ENCODE results near the gene LRRN2.

LRRN2 gene

GRCh38 chr1:204624631-204625216 lies 60.8 kb downstream of the LRRN2 start:
- Mint-ChIP-seq H3K36me3 (ENCODE audit: low read depth) (no peaks in the 10 kb centered on the region), H3K27ac (no peak overlapping the region), H3K4me1 (ENCODE audit: low read depth) (no peaks in the 10 kb centered on the region), H3K9me3 (no peaks in the 10 kb centered on the region), H3K4me3 (no peak overlapping the region), H3K27me3 (no peaks in the 10 kb centered on the region)
- DNase-seq = no peak

GRCh38 chr1:204623894-204624361 lies 61.6 kb downstream of the LRRN2 start:
- Mint-ChIP-seq H3K4me1 (ENCODE audit: low read depth) (no peaks in the 10 kb centered on the region), H3K27ac (no peak overlapping the region), H3K9me3 (no peaks in the 10 kb centered on the region), H3K4me3 (no peak overlapping the region), H3K27me3 (no peaks in the 10 kb centered on the region), H3K36me3 (ENCODE audit: low read depth) (no peaks in the 10 kb centered on the region)
- DNase-seq = no peak

GRCh38 chr1:204623365-204623893 lies 62.1 kb downstream of the LRRN2 start:
- no peak overlapping the region for H3K4me3 Mint-ChIP-seq
- no peak for DNase-seq
- no peaks in the 10 kb centered on the region for H3K4me1 Mint-ChIP-seq (ENCODE audit: low read depth)
- H3K9me3 Mint-ChIP-seq = no peaks in the 10 kb centered on the region
- H3K36me3 Mint-ChIP-seq (ENCODE audit: low read depth) = no peaks in the 10 kb centered on the region
- H3K27ac Mint-ChIP-seq = no peak overlapping the region
- H3K27me3 Mint-ChIP-seq = no peaks in the 10 kb centered on the region

- no peak overlapping the region for H3K27ac Mint-ChIP-seq
- no peaks in the 10 kb centered on the region for H3K4me1 Mint-ChIP-seq (ENCODE audit: low read depth)
- no peak for DNase-seq
- no peaks in the 10 kb centered on the region for H3K27me3 Mint-ChIP-seq
- no peak overlapping the region for H3K4me3 Mint-ChIP-seq
- no peaks in the 10 kb centered on the region for H3K36me3 Mint-ChIP-seq (ENCODE audit: low read depth)
- no peaks in the 10 kb centered on the region for H3K9me3 Mint-ChIP-seq
Observed at GRCh38 chr1:204621996-204622395, 63.5 kb downstream of the LRRN2 start.

DNA sequence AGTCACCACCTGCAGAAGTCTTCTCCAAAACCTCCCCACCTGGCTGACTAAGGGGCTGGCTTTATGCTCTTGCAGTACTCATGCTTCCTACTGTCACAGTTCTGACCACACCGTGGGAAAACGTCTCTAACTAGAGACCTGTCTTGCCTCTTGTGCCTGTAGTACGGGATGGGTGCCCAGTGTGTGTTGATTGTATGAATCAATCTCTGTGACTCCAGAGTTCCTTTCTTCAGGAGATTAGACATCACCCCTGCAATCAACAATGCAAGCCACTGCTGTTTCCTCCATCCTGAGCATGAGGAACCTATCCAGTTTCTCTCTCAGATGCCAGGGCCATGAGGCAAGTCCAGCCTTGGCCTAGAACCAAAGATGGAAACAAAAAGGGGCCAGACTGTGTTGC lies 64.1 kb downstream of the LRRN2 start:
- no peak overlapping the region for H3K27ac Mint-ChIP-seq

DNA sequence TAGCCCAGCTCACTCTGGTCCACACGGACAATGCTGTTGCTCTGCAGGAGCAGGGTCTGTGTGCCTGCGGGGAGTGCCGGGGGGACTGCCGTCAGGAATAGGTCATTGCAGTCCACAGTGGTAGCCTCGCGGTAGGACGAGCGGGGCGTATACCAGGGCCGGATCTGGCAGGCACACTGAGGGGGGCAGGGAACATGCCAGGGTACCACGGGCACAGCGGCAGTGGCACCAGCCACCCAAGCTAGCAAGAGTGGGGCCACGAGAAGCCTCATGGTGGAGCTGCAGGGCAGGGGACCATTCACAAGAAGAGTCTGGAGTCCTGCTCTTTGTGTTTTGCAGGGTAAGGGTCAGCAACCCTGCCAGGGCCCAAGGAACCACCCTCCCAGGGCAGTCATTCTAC lies 65.8 kb downstream of the LRRN2 start:
- Mint-ChIP-seq H3K4me3 (no peak overlapping the region), H3K4me1 (ENCODE audit: low read depth) (no peaks in the 10 kb centered on the region), H3K9me3 (no peaks in the 10 kb centered on the region), H3K27me3 (no peaks in the 10 kb centered on the region), H3K36me3 (ENCODE audit: low read depth) (no peaks in the 10 kb centered on the region), H3K27ac (no peak overlapping the region)
- DNase-seq = no peak

More for the DNA sequence above, 64.1 kb downstream of the LRRN2 start:
- H3K27me3 Mint-ChIP-seq = no peaks in the 10 kb centered on the region
- H3K4me1 Mint-ChIP-seq (ENCODE audit: low read depth) = no peaks in the 10 kb centered on the region
- H3K9me3 Mint-ChIP-seq = no peaks in the 10 kb centered on the region
- no peak overlapping the region for H3K4me3 Mint-ChIP-seq
- no peak for DNase-seq
- H3K36me3 Mint-ChIP-seq (ENCODE audit: low read depth) = no peaks in the 10 kb centered on the region

DNA sequence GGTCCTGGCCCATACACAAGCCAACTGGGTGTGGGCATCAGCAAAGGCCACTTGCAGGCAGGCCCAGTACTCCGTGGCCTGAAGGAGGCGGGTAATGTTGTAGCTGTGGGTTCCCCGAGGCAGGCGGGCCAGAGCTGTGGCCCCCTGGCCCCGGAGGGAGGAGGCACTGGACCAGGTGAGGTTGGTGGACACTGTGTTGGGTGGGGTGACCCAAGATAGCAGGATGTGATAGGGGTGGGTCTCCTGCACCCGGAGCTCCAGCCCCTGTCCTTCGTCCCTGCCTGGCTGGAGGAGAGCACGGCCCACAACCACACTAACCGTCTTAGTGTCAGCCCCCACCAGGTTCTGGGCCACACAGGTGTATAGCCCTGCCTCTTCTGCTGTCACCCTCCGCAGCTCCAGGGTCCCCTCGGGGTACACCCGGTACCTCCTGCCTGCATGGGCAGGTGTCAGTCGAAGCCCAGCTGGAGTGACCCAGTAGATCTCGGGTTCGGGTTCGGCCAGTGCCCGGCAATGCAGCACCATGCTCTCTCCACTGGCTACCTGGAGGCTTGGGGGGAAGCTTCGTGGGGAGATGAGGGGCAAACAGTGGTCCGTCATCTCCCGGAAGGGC lies 67.3 kb downstream of the LRRN2 start:
- Mint-ChIP-seq H3K9me3 (no peaks in the 10 kb centered on the region), H3K27ac (no peak overlapping the region), H3K27me3 (no peaks in the 10 kb centered on the region), H3K36me3 (ENCODE audit: low read depth) (no peaks in the 10 kb centered on the region), H3K4me1 (ENCODE audit: low read depth) (no peaks in the 10 kb centered on the region), H3K4me3 (no peak overlapping the region)
- DNase-seq = no peak

DNA sequence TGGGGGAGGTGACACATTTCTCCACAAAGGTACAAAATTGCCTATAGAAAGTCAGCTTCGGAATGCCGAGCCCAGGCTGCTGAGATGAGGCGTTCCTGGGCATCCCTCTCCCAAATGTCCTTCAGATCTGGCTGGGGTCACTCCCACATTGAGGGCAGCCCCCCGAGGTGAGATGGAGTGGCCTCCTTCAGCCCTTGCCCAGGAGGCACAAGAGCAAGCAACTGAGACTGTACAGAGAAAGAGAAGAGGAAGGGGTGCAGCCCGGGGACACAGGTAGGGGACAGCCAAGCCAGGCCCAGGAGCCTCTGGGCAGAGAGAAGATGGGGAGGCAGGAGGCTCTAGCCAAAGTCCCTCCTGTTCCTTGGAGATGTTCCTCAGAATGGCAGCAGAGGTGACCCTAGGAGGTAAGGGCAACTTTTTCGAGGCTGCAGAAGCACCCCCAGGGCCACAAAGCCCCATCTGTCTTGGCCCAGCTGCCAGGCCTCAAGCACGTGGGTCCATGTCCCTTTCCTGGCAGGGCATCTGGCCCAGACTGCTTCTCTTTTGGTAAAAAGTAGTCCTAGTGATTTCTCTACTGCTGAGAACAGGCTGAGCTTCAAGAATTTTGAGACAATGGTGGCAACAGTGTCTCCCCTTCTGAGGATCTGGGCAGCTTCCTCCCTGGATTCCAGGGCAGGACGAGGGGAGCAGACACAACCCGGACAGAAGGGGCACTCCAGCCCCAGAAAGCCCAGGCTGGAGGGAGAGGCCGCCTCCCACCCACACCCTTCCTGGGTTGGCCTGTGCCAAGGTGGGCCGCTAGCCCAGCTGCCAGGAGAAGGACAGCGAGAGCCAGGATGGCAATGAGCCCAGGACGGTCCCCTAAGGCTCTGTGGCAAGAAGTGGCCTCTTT lies 68.0 kb downstream of the LRRN2 start:
- Mint-ChIP-seq H3K27ac (no peak overlapping the region), H3K9me3 (no peaks in the 10 kb centered on the region), H3K4me3 (no peak overlapping the region), H3K4me1 (ENCODE audit: low read depth) (no peaks in the 10 kb centered on the region), H3K36me3 (ENCODE audit: low read depth) (no peaks in the 10 kb centered on the region), H3K27me3 (no peaks in the 10 kb centered on the region)
- DNase-seq = no peak

DNA sequence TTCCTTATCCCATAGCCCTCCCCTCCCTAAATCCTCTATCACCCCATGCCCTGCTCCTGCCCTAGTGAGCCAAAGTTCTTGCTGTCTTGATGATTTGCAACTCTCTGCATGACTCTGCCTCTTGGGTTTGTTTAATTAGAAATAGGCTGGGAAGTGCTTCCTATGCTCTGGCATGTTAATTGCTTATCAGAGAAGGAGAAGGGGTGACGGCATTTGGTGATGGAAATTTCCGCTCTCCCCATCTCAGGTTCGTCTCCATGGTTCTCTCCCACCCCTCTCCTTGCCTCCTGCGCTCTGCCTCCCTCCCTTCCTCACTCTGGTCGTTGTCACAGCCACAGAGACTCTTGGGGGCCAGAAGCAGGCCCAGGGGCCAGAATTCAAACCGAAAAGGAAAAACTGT lies 68.9 kb downstream of the LRRN2 start:
- no peaks in the 10 kb centered on the region for H3K9me3 Mint-ChIP-seq
- H3K4me3 Mint-ChIP-seq = no peak overlapping the region
- no peak for DNase-seq
- H3K27me3 Mint-ChIP-seq = no peaks in the 10 kb centered on the region
- no peak overlapping the region for H3K27ac Mint-ChIP-seq
- H3K36me3 Mint-ChIP-seq (ENCODE audit: low read depth) = no peaks in the 10 kb centered on the region
- no peaks in the 10 kb centered on the region for H3K4me1 Mint-ChIP-seq (ENCODE audit: low read depth)

DNA sequence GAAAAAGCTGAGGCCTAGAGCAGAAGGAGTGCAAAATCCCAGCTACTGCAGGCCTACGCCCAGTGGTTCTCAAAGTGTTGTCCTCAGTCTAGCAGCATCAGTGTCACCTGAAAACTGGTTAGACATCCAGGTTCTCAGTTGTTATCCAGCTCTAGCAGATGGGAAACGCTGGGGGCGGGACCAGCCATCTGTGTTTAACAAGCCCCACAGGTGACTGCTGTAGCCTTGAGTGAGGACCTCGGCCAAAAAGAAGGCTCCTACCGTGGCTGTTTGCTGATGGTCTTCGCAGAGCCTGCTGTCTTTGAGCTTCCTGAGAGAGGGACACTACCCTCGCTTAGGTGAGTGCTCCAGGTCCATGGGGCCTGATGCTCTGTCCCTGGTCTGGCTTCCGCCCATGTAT lies 69.7 kb downstream of the LRRN2 start:
- no peaks in the 10 kb centered on the region for H3K4me1 Mint-ChIP-seq (ENCODE audit: low read depth)
- no peak for DNase-seq
- H3K9me3 Mint-ChIP-seq = no peaks in the 10 kb centered on the region
- H3K27me3 Mint-ChIP-seq = no peaks in the 10 kb centered on the region
- no peaks in the 10 kb centered on the region for H3K36me3 Mint-ChIP-seq (ENCODE audit: low read depth)
- H3K4me3 Mint-ChIP-seq = no peak overlapping the region
- H3K27ac Mint-ChIP-seq = no peak overlapping the region

GRCh38 chr1:204613636-204614035 lies 71.9 kb downstream of the LRRN2 start:
- no peaks in the 10 kb centered on the region for H3K36me3 Mint-ChIP-seq (ENCODE audit: low read depth)
- DNase-seq = no peak
- no peaks in the 10 kb centered on the region for H3K9me3 Mint-ChIP-seq
- no peak overlapping the region for H3K4me3 Mint-ChIP-seq
- H3K27me3 Mint-ChIP-seq = no peaks in the 10 kb centered on the region
- H3K27ac Mint-ChIP-seq = no peak overlapping the region
- H3K4me1 Mint-ChIP-seq (ENCODE audit: low read depth) = no peaks in the 10 kb centered on the region

- no peaks in the 10 kb centered on the region for H3K9me3 Mint-ChIP-seq
- no peaks in the 10 kb centered on the region for H3K4me1 Mint-ChIP-seq (ENCODE audit: low read depth)
- no peak for DNase-seq
- no peak overlapping the region for H3K4me3 Mint-ChIP-seq
- no peaks in the 10 kb centered on the region for H3K36me3 Mint-ChIP-seq (ENCODE audit: low read depth)
- H3K27me3 Mint-ChIP-seq = no peaks in the 10 kb centered on the region
- H3K27ac Mint-ChIP-seq = no peak overlapping the region
Observed at GRCh38 chr1:204612326-204612725, 73.2 kb downstream of the LRRN2 start.

DNA sequence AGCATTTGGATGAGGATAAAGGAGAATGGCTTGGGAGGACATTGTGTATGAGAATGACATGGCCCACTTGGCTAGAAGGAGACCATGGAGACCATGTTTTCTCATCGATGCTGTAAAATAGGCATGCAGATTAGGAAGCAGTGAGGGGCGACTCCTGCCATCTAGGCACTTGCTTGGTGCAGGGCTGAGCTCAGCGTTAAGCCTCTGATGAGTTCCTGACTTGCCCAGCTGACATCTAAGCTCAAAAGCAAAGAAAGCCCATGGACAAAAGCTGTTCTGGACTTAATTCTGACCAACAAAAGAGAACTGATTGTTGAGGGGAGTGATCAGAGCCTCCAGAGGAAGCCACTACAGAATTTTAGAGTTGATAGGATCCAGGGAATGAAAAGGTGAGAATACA lies 74.5 kb downstream of the LRRN2 start:
- DNase-seq = no peak
- Mint-ChIP-seq H3K4me3 (no peak overlapping the region), H3K4me1 (ENCODE audit: low read depth) (no peaks in the 10 kb centered on the region), H3K27ac (no peak overlapping the region), H3K27me3 (no peaks in the 10 kb centered on the region), H3K9me3 (no peaks in the 10 kb centered on the region), H3K36me3 (ENCODE audit: low read depth) (no peaks in the 10 kb centered on the region)

DNA sequence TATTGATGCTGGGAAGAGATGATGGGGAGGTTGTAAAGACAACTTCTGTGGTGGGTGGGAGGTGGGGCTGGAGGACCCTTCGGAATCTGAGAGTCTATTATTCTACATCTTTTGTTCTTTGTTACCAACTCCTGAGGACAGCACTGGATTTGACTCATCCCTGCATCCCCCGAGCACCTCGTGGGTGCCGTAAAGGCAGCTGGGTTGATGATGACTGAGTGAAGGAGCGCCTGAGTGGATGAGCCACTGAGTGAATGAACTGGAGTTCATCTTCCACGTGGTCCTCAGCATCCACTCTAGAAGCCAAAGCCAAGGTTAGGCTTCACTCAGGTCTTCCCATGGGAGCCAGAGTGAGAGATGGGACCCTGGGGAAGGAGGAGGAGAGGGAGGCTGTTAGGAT lies 77.6 kb downstream of the LRRN2 start:
- Mint-ChIP-seq H3K9me3 (no peaks in the 10 kb centered on the region), H3K36me3 (ENCODE audit: low read depth) (no peaks in the 10 kb centered on the region), H3K27me3 (no peaks in the 10 kb centered on the region), H3K4me1 (ENCODE audit: low read depth) (no peaks in the 10 kb centered on the region), H3K4me3 (no peak overlapping the region), H3K27ac (no peak overlapping the region)
- no peak for DNase-seq

- H3K4me3 Mint-ChIP-seq = no peak overlapping the region
- H3K4me1 Mint-ChIP-seq (ENCODE audit: low read depth) = no peaks in the 10 kb centered on the region
- no peak overlapping the region for H3K27ac Mint-ChIP-seq
- H3K9me3 Mint-ChIP-seq = no peaks in the 10 kb centered on the region
- DNase-seq = no peak
- H3K36me3 Mint-ChIP-seq (ENCODE audit: low read depth) = no peaks in the 10 kb centered on the region
- H3K27me3 Mint-ChIP-seq = no peaks in the 10 kb centered on the region
Observed at GRCh38 chr1:204605791-204606190, 79.7 kb downstream of the LRRN2 start.
